Measurements from ENCODE around the gene SLC16A13. TPM values are rescaled to one million over a fixed set of nuclear protein-coding genes. Genes with fewer than 3 reads are reported as not detected.
"Not testable (repeated sequence)": the region's sequence is repeated elsewhere in the genome, so short reads cannot be mapped to it uniquely, and the experiment has no call there.

Gene SLC16A13
- total RNA-seq, 1 experiment from 2014 or later = 11.7 TPM

DNA sequence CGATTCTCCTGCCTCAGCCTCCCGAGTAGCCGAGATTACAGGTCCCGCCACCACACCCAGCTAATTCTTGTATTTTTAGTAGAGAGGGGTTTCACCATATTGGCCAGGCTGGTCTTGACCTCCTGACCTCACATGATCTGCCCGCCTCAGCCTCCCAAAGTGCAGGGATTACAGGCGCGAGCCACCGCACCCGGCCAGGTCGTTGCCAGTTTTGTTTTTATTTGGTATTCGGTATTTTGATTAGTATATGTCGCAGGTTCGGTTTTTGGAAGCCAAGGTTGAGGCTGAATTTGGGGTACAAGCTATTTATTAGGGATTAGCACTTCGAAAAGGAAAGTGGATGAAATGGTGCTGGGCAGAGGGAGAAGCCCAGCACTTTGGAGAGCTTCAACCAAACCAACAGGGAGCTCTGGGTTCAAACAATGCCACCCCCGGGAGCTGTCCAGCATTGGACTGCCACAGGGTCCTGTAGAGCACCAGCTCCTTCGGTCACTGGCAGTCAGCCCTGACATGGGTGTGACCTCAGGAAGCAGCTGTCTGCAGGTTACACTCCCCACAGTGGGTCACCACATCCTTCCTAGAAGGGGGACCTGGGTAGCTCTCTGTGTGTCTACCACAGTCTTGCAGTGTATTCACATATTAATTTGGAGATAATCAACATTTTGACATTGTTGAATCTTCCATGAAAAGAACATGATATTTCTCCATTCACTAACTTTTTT, 45.7 kb downstream of the SLC16A13 start:
- no TSS peak for BruUV-seq (replicated peaks)

GRCh38 chr17:7083592-7083991, 47.8 kb downstream of the SLC16A13 start:
- Histone ChIP-seq H3K27ac (ENCODE audit: low read depth, low read length, poor library complexity, severe bottlenecking) (no peak overlapping the region), H3K9me3 (ENCODE audit: low read depth, low read length, poor library complexity, severe bottlenecking) (no peaks in the 10 kb centered on the region), H3K36me3 (ENCODE audit: insufficient read depth, low read length, poor library complexity, severe bottlenecking) (no peaks in the 10 kb centered on the region), H3K4me3 (ENCODE audit: low read depth, low read length, poor library complexity, severe bottlenecking) (no peak overlapping the region), H3K4me1 (ENCODE audit: insufficient read depth, low read length, poor library complexity, severe bottlenecking) (peaks cover 4% of the 10 kb centered on the region), H3K27me3 (replicated peaks; ENCODE audit: insufficient read depth, low read depth, low read length, poor library complexity) (no peaks in the 10 kb centered on the region)
- no TSS peak for BruUV-seq (replicated peaks)
- POLR2A ChIA-PET (ENCODE audit: low non-redundant PET) = no interaction called here
- no peak for DNase-seq (ENCODE audit: low spot score)
- CTCF ChIA-PET = no interaction called here
- no peak for TF ChIP-seq CTCF (conservative IDR thresholded peaks at IDR 0.05; ENCODE audit: low read depth, low read length)
- intact Hi-C loops (cut with micrococcal nuclease; ENCODE audit: unreplicated experiment) = no loop called here

More for the DNA sequence above, 45.7 kb downstream of the SLC16A13 start:
- intact Hi-C loops (cut with micrococcal nuclease; ENCODE audit: unreplicated experiment) = no loop called here
- no peak overlapping the region for H3K4me3 ChIP-seq (ENCODE audit: low read depth, low read length, poor library complexity, severe bottlenecking)
- CTCF ChIA-PET = no interaction called here
- peaks cover 4% of the 10 kb centered on the region for H3K4me1 ChIP-seq (ENCODE audit: insufficient read depth, low read length, poor library complexity, severe bottlenecking)
- H3K27ac ChIP-seq (ENCODE audit: low read depth, low read length, poor library complexity, severe bottlenecking) = no peak overlapping the region
- TF ChIP-seq CTCF (conservative IDR thresholded peaks at IDR 0.05; ENCODE audit: low read depth, low read length) (no peak), EZH2 (IDR thresholded peaks at IDR 0.05; ENCODE audit: borderline replicate concordance, low read depth, low read length, poor library complexity, severe bottlenecking) (no peak)
- DNase-seq (ENCODE audit: low spot score) = no peak
- POLR2A ChIA-PET (ENCODE audit: low non-redundant PET) = interaction anchor here (0.7 kb wide), 1 partner anchor 208 kb away, joined by 6 read pairs; no protein-coding TSS in a partner anchor
- no peaks in the 10 kb centered on the region for H3K27me3 ChIP-seq (replicated peaks; ENCODE audit: insufficient read depth, low read depth, low read length, poor library complexity)
- no peaks in the 10 kb centered on the region for H3K9me3 ChIP-seq (ENCODE audit: low read depth, low read length, poor library complexity, severe bottlenecking)
- H3K36me3 ChIP-seq (ENCODE audit: insufficient read depth, low read length, poor library complexity, severe bottlenecking) = no peaks in the 10 kb centered on the region

- TF ChIP-seq CTCF (conservative IDR thresholded peaks at IDR 0.05; ENCODE audit: low read depth, low read length) (no peak), EZH2 (IDR thresholded peaks at IDR 0.05; ENCODE audit: borderline replicate concordance, low read depth, low read length, poor library complexity, severe bottlenecking) (no peak)
- Histone ChIP-seq H3K27me3 (replicated peaks; ENCODE audit: insufficient read depth, low read depth, low read length, poor library complexity) (no peaks in the 10 kb centered on the region), H3K36me3 (ENCODE audit: insufficient read depth, low read length, poor library complexity, severe bottlenecking) (no peaks in the 10 kb centered on the region), H3K9me3 (ENCODE audit: low read depth, low read length, poor library complexity, severe bottlenecking) (no peaks in the 10 kb centered on the region), H3K4me1 (ENCODE audit: insufficient read depth, low read length, poor library complexity, severe bottlenecking) (peaks cover 4% of the 10 kb centered on the region), H3K4me3 (ENCODE audit: low read depth, low read length, poor library complexity, severe bottlenecking) (no peak overlapping the region), H3K27ac (ENCODE audit: low read depth, low read length, poor library complexity, severe bottlenecking) (no peak overlapping the region)
- no TSS peak for BruUV-seq (replicated peaks)
- ChIA-PET POLR2A (ENCODE audit: low non-redundant PET) (no interaction called here), CTCF (no interaction called here)
- intact Hi-C loops (cut with micrococcal nuclease; ENCODE audit: unreplicated experiment) = no loop called here
- no peak for DNase-seq (ENCODE audit: low spot score)
These were observed 48.3 kb downstream of the SLC16A13 start for GRCh38 chr17:7084088-7084487.

GRCh38 chr17:7088442-7088841, 52.6 kb downstream of the SLC16A13 start:
- H3K36me3 ChIP-seq (ENCODE audit: insufficient read depth, low read length, poor library complexity, severe bottlenecking); H3K27ac ChIP-seq (ENCODE audit: low read depth, low read length, poor library complexity, severe bottlenecking); H3K9me3 ChIP-seq (ENCODE audit: low read depth, low read length, poor library complexity, severe bottlenecking); DNase-seq (ENCODE audit: low spot score); intact Hi-C loops (cut with micrococcal nuclease; ENCODE audit: unreplicated experiment); H3K4me3 ChIP-seq (ENCODE audit: low read depth, low read length, poor library complexity, severe bottlenecking); CTCF ChIA-PET; H3K4me1 ChIP-seq (ENCODE audit: insufficient read depth, low read length, poor library complexity, severe bottlenecking); H3K27me3 ChIP-seq (replicated peaks; ENCODE audit: insufficient read depth, low read depth, low read length, poor library complexity); BruUV-seq (replicated peaks); POLR2A ChIA-PET (ENCODE audit: low non-redundant PET): not testable (repeated sequence)

DNA sequence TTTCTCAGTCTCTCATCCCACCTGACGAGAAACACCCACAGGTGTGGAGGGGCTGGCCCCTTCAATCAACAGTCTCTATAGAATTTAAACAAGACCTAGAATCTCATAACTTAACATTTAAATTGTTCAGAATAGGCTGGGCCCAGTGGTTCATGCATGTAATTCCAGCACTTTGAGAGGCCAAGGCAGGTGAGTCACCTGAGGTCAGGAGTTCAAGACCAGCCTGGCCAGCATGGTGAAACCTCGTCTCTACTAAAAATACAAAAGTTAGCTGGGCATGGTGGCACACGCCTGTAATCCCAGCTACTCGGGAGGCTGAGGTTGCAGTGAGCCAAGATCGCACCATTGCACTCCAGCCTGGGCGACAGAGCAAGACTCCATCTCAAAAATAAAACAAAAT, 53.8 kb downstream of the SLC16A13 start:
- H3K27ac ChIP-seq (ENCODE audit: low read depth, low read length, poor library complexity, severe bottlenecking); H3K36me3 ChIP-seq (ENCODE audit: insufficient read depth, low read length, poor library complexity, severe bottlenecking); BruUV-seq (replicated peaks); CTCF ChIA-PET; intact Hi-C loops (cut with micrococcal nuclease; ENCODE audit: unreplicated experiment); H3K4me1 ChIP-seq (ENCODE audit: insufficient read depth, low read length, poor library complexity, severe bottlenecking); H3K9me3 ChIP-seq (ENCODE audit: low read depth, low read length, poor library complexity, severe bottlenecking); DNase-seq (ENCODE audit: low spot score); POLR2A ChIA-PET (ENCODE audit: low non-redundant PET); H3K4me3 ChIP-seq (ENCODE audit: low read depth, low read length, poor library complexity, severe bottlenecking); H3K27me3 ChIP-seq (replicated peaks; ENCODE audit: insufficient read depth, low read depth, low read length, poor library complexity): not testable (repeated sequence)
